BLaER1 treated with 17β-estradiol and CSF1 and Interleukin-3, amounts not matched to agents 10 nM and 100 nM (cell line): ENCODE data around the gene NCOA3.

Experiments used
- H3K27ac ChIP-seq, 11 experiments: shearing (Covaris generic); formaldehyde crosslinking; 2 replicates each; pipeline ENCODE4 v1.8.1; 2022
- H3K27me3 ChIP-seq, 11 experiments: shearing (Covaris generic); formaldehyde crosslinking; 2 replicates each; pipeline ENCODE4 v1.8.1; 2022
- H3K36me3 ChIP-seq, 11 experiments: shearing (Covaris generic); formaldehyde crosslinking; 2 replicates each; pipeline ENCODE4 v1.8.1; 2022
- H3K4me1 ChIP-seq, 10 experiments: shearing (Covaris generic); formaldehyde crosslinking; 2 replicates each; pipeline ENCODE4 v1.8.1; 2022
- H3K4me2 ChIP-seq, 11 experiments: shearing (Covaris generic); formaldehyde crosslinking; 2 replicates each; pipeline ENCODE4 v1.8.1; 2022
- H3K4me3 ChIP-seq, 10 experiments: shearing (Covaris generic); formaldehyde crosslinking; 2 replicates each; pipeline ENCODE4 v1.8.1; 2022
- H3K9ac ChIP-seq, 11 experiments: shearing (Covaris generic); formaldehyde crosslinking; 2 replicates each; pipeline ENCODE4 v1.8.1; 2022
- H3K9me3 ChIP-seq, 11 experiments: shearing (Covaris generic); formaldehyde crosslinking; replicated peaks in 1 of 11; 2 replicates each; pipeline ENCODE4 v1.8.1; 2022
- H4K20me1 ChIP-seq, 11 experiments: shearing (Covaris generic); formaldehyde crosslinking; 2 replicates each; pipeline ENCODE4 v1.8.1; 2022
- Cebpa-rat ChIP-seq, 11 experiments: shearing (Covaris generic); IDR thresholded peaks; 2 replicates each; pipeline ENCODE4 v1.8.1; 2022

The NCOA3 gene

DNA sequence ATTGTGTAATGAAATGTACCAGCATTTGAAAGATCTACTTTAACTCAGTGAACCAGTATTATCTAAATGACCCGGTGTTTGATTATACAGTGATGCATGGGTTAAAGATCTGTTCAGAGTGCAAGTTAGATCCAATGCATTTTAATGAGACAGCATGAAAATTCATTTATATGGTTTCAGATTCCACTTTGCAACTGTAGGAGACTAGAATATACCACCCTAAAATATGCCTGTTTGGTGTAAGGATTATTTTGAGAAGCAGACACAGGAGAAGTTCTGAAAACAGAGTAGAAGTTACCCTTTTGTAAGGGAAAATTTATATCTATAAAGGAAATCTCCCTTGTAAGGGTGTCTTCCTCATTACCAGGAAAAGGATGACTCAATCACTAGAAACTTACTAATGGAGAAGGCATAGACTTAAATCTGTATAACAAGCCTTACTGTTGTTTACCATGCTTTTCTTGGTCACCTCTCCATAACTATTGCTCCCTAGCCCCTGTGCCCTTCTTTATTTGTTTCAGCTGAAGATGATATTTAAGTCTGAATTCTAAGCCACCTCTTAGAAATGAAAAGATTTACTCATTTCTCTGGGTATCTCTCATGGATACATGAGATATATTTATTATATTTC lies 105.4 kb downstream of the NCOA3 start:
- no peaks in the 10 kb centered on the region for H3K27me3 ChIP-seq
- H4K20me1 ChIP-seq: peaks cover 0 to 97% (median 13%) of the 10 kb centered on the region in 11 experiments; a peak in 12 of 22 replicates
- H3K4me1 ChIP-seq: peaks cover 52 to 84% (median 72%) of the 10 kb centered on the region in 10 experiments
- peak overlapping the region in 10 of 11 experiments; percentile 6 to 99 (median 57); a peak in 17 of 22 replicates for H3K4me2 ChIP-seq
- H3K9ac ChIP-seq: no peak overlapping the region; a peak in 1 of 22 replicates
- H3K4me3 ChIP-seq: no peak overlapping the region
- H3K9me3 ChIP-seq: peaks cover 0 to 13% (median 4%) of the 10 kb centered on the region in 11 experiments; a peak in 6 of 22 replicates
- H3K27ac ChIP-seq: peak overlapping the region in 5 of 11 experiments; percentile 6 to 53 (median 43); a peak in 7 of 22 replicates
- TF ChIP-seq Cebpa-rat (IDR thresholded peaks at IDR 0.05): no peak
- H3K36me3 ChIP-seq: peaks cover 9 to 31% (median 17%) of the 10 kb centered on the region in 11 experiments; a peak in 17 of 22 replicates

DNA sequence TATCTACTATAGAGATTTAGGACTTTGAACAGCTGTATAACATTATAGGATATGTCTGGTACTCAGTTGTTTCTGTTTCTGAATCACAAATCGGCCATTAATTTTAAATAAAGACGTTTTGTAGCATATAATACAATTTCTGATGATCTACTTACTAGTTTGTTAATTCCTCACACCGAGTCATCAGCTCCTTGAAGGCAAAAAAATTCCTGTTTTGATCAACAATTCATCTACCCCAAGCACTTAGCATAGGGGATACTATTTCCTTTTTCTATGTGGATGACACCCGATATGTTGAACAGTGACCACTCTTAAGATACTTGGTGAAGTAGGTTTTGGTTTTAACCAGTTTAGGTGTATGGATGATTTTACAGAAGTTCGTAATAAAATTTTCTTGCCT lies 107.3 kb downstream of the NCOA3 start:
- Histone ChIP-seq H4K20me1 (peaks cover 0 to 97% (median 13%) of the 10 kb centered on the region in 11 experiments; a peak in 12 of 22 replicates), H3K9me3 (peaks cover 0 to 10% (median 4%) of the 10 kb centered on the region in 11 experiments; a peak in 3 of 22 replicates), H3K27me3 (no peaks in the 10 kb centered on the region), H3K9ac (no peak overlapping the region), H3K27ac (no peak overlapping the region), H3K36me3 (peaks cover 9 to 26% (median 18%) of the 10 kb centered on the region in 11 experiments; a peak in 17 of 22 replicates), H3K4me2 (peak overlapping the region in 2 of 11 experiments; percentile 71 to 78; a peak in 4 of 22 replicates), H3K4me1 (peaks cover 35 to 80% (median 55%) of the 10 kb centered on the region in 10 experiments), H3K4me3 (no peak overlapping the region)
- no peak for TF ChIP-seq Cebpa-rat (IDR thresholded peaks at IDR 0.05)

DNA sequence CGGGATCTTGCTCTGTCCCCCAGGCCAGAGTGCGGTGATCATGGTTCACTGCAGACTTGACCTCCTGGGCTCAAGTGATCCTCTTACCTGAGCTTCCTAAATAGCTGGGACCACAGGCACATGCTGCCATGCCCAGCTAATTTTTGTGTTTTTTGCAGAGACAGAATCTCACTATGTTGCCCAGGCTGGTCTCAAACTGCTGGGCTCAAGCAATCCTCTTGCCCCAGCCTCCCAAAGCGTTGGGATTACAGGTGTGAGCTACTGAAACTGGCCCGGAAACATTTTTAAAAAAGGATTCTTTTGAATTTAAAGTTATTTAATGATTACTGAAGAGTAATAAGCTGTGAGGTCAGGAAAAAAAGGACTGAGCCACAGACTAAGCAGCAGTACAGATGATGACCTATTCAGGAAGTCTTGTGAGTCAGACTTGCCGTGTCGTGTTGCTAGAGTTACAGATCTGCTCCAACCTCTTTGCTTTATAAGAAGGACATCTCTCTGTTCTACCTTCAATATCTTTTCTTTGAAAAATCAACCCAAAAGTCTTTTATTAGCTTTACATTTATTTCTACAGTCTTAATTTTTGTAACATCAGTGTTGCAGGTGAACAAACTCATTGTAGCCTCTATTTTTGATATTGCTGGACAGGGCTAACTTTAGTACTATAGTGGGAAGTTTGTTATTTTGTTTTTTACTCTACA lies 108.7 kb downstream of the NCOA3 start:
- Histone ChIP-seq H3K9ac (peak overlapping the region in 3 of 11 experiments; percentile 7 to 57 (median 32); a peak in 5 of 22 replicates), H3K36me3 (peaks cover 9 to 24% (median 18%) of the 10 kb centered on the region in 11 experiments; a peak in 17 of 22 replicates), H3K27ac (peak overlapping the region in 6 of 11 experiments; percentile 17 to 72 (median 48); a peak in 7 of 22 replicates), H3K9me3 (peaks cover 0 to 10% (median 4%) of the 10 kb centered on the region in 11 experiments; a peak in 3 of 22 replicates), H4K20me1 (peaks cover 0 to 97% (median 13%) of the 10 kb centered on the region in 11 experiments; a peak in 12 of 22 replicates), H3K4me2 (peak overlapping the region; percentile 31 to 81 (median 58)), H3K4me1 (peaks cover 35 to 81% (median 43%) of the 10 kb centered on the region in 10 experiments), H3K27me3 (no peaks in the 10 kb centered on the region), H3K4me3 (no peak overlapping the region)
- no peak for TF ChIP-seq Cebpa-rat (IDR thresholded peaks at IDR 0.05)

DNA sequence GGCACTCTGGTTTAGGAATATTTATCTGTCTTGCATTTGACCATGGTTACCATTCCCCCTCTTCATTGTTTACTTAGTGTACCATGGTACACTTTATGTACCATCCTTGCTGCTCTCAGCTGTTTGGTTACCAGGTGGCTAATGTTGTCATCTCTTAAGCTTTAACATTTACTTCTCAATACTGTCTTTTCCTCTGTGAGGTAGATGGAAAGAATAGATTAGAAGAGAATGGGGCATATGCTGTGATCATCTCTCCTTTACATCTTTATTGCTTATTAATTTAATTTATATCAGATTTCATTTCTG lies 109.2 kb downstream of the NCOA3 start:
- Histone ChIP-seq H3K4me2 (peak overlapping the region; percentile 13 to 81 (median 55); a peak in 19 of 22 replicates), H3K4me1 (peaks cover 34 to 78% (median 39%) of the 10 kb centered on the region in 10 experiments), H3K27ac (peak overlapping the region in 3 of 11 experiments; percentile 58 to 72 (median 66); a peak in 5 of 22 replicates)

DNA sequence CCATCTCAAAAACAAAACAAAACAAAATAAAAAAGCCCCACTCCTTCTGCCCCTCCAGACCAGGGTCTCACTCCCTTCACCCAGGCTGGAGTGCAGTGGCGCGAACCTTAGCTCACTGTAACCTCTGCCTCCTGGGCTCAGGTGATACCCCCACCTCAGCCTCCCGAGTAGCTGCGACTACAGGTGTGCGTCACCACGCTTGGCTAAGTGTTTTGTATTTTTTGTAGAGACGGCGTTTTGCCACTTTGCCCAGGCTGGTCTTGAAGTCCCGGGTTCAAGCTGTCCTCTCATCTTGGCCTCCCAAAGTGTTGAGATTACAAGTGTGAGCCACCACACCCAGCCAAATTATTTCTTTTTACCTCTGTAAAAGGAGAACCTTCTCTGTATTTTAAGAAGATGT lies 110.1 kb downstream of the NCOA3 start:
- H3K27ac ChIP-seq: 0 out of 22 replicates have a peak overlapping the region, but pooled peaks of 1 of the 11 experiments have one; percentile 72

More for the DNA sequence above, 109.2 kb downstream of the NCOA3 start:
- Histone ChIP-seq H3K4me3 (no peak overlapping the region), H3K36me3 (peaks cover 9 to 20% (median 16%) of the 10 kb centered on the region in 11 experiments; a peak in 17 of 22 replicates), H4K20me1 (peaks cover 0 to 97% (median 13%) of the 10 kb centered on the region in 11 experiments; a peak in 12 of 22 replicates), H3K9ac (peak overlapping the region in 2 of 11 experiments; percentile 32 to 57; a peak in 3 of 22 replicates), H3K27me3 (no peaks in the 10 kb centered on the region), H3K9me3 (peaks cover 0 to 7% (median 4%) of the 10 kb centered on the region in 11 experiments; a peak in 3 of 22 replicates)
- no peak for TF ChIP-seq Cebpa-rat (IDR thresholded peaks at IDR 0.05)

DNA sequence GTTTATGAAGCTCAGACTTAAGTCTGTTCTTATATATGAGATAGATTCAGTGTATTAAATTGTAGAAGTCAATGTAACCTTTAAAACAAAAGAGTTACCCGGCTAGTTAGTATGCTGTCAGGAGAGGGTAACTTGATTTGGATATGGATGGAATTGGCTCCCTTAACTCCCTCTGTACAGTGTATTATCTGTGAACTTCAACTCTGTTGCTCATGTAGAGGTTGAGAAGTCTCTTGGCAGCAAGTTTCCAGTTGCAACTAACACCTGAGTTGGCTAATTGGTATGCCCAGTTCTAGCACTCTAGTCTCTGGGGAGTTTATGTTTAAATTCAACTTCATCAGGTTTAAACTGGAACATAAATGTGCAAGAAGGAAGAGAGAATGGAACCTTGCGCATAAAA lies 111.0 kb downstream of the NCOA3 start:
- Histone ChIP-seq H3K4me1 (peaks cover 21 to 60% (median 27%) of the 10 kb centered on the region in 10 experiments), H3K27ac (no peak overlapping the region), H4K20me1 (peaks cover 0 to 97% (median 13%) of the 10 kb centered on the region in 11 experiments; a peak in 12 of 22 replicates), H3K4me2 (peak overlapping the region in 1 of 11 experiments; percentile 8; a peak in 1 of 22 replicates), H3K9me3 (no peaks in the 10 kb centered on the region), H3K27me3 (no peaks in the 10 kb centered on the region), H3K4me3 (no peak overlapping the region), H3K36me3 (peaks cover 4 to 24% (median 8%) of the 10 kb centered on the region in 11 experiments; a peak in 11 of 22 replicates), H3K9ac (no peak overlapping the region)
- no peak for TF ChIP-seq Cebpa-rat (IDR thresholded peaks at IDR 0.05)

More for the DNA sequence above, 110.1 kb downstream of the NCOA3 start:
- Histone ChIP-seq H3K9ac (no peak overlapping the region), H3K9me3 (no peaks in the 10 kb centered on the region), H3K4me2 (no peak overlapping the region), H4K20me1 (peaks cover 0 to 95% (median 13%) of the 10 kb centered on the region in 11 experiments; a peak in 12 of 22 replicates), H3K4me3 (no peak overlapping the region), H3K27me3 (no peaks in the 10 kb centered on the region), H3K4me1 (peaks cover 29 to 69% (median 31%) of the 10 kb centered on the region in 10 experiments), H3K36me3 (peaks cover 4 to 17% (median 8%) of the 10 kb centered on the region in 11 experiments; a peak in 12 of 22 replicates)
- no peak for TF ChIP-seq Cebpa-rat (IDR thresholded peaks at IDR 0.05)

DNA sequence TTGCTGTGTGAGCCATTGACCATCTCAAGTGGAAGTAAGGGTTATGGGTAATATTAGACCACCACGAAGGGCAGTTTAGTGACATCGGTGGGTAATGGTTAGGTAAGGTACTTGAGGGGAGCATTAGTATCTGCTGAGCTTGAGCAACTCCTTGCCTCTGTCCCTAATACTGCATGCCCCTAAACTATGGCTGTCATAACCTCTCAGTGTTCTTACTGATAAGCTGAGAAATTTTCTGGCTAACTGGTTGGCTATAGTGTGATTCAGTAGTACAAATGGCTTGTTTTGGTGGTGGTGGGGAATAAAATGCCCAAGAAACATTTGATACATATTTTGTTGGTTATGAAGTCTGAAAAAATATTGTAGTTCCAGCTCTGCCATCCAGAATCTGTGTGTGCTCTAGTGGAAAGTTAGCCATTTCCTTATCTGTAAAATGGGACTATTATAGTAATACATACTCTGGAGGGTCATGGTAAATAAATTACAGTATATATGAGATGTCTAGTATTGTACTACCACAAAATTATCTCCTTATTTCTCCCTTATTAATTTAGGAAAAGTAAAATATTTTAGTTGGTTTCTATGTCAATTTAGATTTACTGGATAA lies 113.1 kb downstream of the NCOA3 start:
- Histone ChIP-seq H3K9me3 (no peaks in the 10 kb centered on the region), H3K4me1 (peaks cover 16 to 39% (median 24%) of the 10 kb centered on the region in 10 experiments), H3K4me3 (no peak overlapping the region), H3K4me2 (no peak overlapping the region), H4K20me1 (peaks cover 0 to 98% (median 14%) of the 10 kb centered on the region in 11 experiments; a peak in 15 of 22 replicates), H3K9ac (no peak overlapping the region), H3K36me3 (peaks cover 0 to 34% (median 8%) of the 10 kb centered on the region in 11 experiments; a peak in 12 of 22 replicates), H3K27me3 (no peaks in the 10 kb centered on the region), H3K27ac (no peak overlapping the region)
- no peak for TF ChIP-seq Cebpa-rat (IDR thresholded peaks at IDR 0.05)

DNA sequence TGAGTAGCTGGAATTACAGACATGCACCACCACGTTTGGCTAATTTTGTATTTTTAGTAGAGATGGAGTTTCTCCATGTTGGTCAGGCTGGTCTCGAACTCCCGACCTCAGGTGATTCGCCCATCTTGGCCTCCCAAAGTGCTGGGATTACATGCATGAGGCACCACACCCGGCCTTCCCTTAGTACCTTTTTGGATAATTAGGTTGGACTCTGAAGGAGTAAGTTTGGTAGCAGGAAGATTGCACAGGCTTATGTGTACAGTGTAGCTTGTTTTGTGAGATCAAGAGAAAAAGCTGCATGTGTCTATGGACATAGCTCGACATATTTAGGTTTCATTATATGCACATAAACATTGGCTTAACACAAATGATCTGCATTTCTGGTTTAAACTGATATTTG lies 116.8 kb downstream of the NCOA3 start:
- Histone ChIP-seq H3K9ac (no peak overlapping the region), H4K20me1 (peaks cover 0 to 97% (median 29%) of the 10 kb centered on the region in 11 experiments; a peak in 17 of 22 replicates), H3K36me3 (peaks cover 13 to 44% (median 19%) of the 10 kb centered on the region in 11 experiments), H3K27ac (no peak overlapping the region), H3K4me3 (no peak overlapping the region), H3K4me1 (peaks cover 0 to 21% (median 10%) of the 10 kb centered on the region in 10 experiments; a peak in 16 of 20 replicates), H3K27me3 (no peaks in the 10 kb centered on the region), H3K4me2 (no peak overlapping the region), H3K9me3 (no peaks in the 10 kb centered on the region)
- no peak for TF ChIP-seq Cebpa-rat (IDR thresholded peaks at IDR 0.05)
